OCI-LY7 (cell line): Measurements from ENCODE around the gene MEGF6. TPM values are rescaled to one million over a fixed set of nuclear protein-coding genes. Genes with fewer than 3 reads are reported as not detected.

Source experiments
- BruUV-seq: library from RNA; stranded (reverse); fragments of 400-500 nt; replicated peaks from 2 replicates; lab custom pipeline; 2021; lab: Mats Ljungman, UMichigan
- CTCF ChIA-PET: fragments of 300-600 bp; sonication (Branson Sonifier 250); formaldehyde crosslinking; loops from one replicate; lab custom pipeline; 2022; ENCODE audit warnings: antibody characterized with exemption; ENCODE audit not compliant: unreplicated experiment; lab: Charles Lee
- POLR2A ChIA-PET: fragments of 300-600 bp; sonication (Branson Sonifier 250); formaldehyde crosslinking; loops from one replicate; lab custom pipeline; 2022; ENCODE audit warnings: antibody characterized with exemption; lab: Charles Lee
- DNase-seq: peaks from one replicate; pipeline ENCODE4 v3.0.0-alpha.2; 2015; ENCODE audit warnings: low spot score
- H2AFZ ChIP-seq: fragments of 200-600 bp; sonication (generic), shearing (Covaris generic); 2 replicates; pipeline ENCODE4 v1.6.1; 2014; ENCODE audit warnings: mild to moderate bottlenecking, antibody characterized with exemption, low read length, moderate library complexity
- H3K27ac ChIP-seq: fragments of 200-600 bp; sonication (generic); 2 replicates; pipeline ENCODE4 v1.5.1; 2014; ENCODE audit warnings: mixed run types, low read depth, mild to moderate bottlenecking, moderate library complexity, low read length, inconsistent platforms; ENCODE audit not compliant: poor library complexity, severe bottlenecking
- H3K36me3 ChIP-seq: fragments of 200-600 bp; sonication (generic); 2 replicates; pipeline ENCODE4 v1.6.1; 2014; ENCODE audit warnings: mild to moderate bottlenecking, antibody characterized with exemption, low read length, moderate library complexity, mixed read lengths; ENCODE audit not compliant: insufficient read depth
- H3K4me1 ChIP-seq: fragments of 200-600 bp; sonication (generic); 2 replicates; pipeline ENCODE4 v1.5.1; 2014; ENCODE audit warnings: mild to moderate bottlenecking, low read length; ENCODE audit not compliant: insufficient read depth, poor library complexity, severe bottlenecking
- H3K4me2 ChIP-seq: fragments of 200-600 bp; sonication (generic); 2 replicates; pipeline ENCODE4 v1.6.1; 2014; ENCODE audit warnings: mild to moderate bottlenecking, low read length
- H3K4me3 ChIP-seq: fragments of 200-600 bp; sonication (generic); 2 replicates; pipeline ENCODE4 v1.5.1; 2014; ENCODE audit warnings: mild to moderate bottlenecking, low read depth, low read length; ENCODE audit not compliant: poor library complexity, severe bottlenecking
- H3K79me2 ChIP-seq: fragments of 200-600 bp; sonication (generic); 2 replicates; pipeline ENCODE4 v1.6.1; 2016; ENCODE audit warnings: low read depth, mild to moderate bottlenecking, low read length, moderate library complexity, mixed read lengths; ENCODE audit not compliant: insufficient read depth
- H3K9me2 ChIP-seq: fragments of 200-600 bp; sonication (generic); 2 replicates; pipeline ENCODE4 v1.6.1; 2016; ENCODE audit warnings: mild to moderate bottlenecking, low read length, mixed read lengths; ENCODE audit not compliant: insufficient read depth
- H3K9me3 ChIP-seq: fragments of 200-600 bp; sonication (generic); 2 replicates; pipeline ENCODE4 v1.6.1; 2014; ENCODE audit warnings: mild to moderate bottlenecking, mixed run types, low read length, mixed read lengths
- H4K20me1 ChIP-seq: fragments of 200-600 bp; sonication (generic); 2 replicates; pipeline ENCODE4 v1.6.1; 2014; ENCODE audit warnings: mild to moderate bottlenecking, antibody characterized with exemption, low read length, moderate library complexity, mixed read lengths; ENCODE audit not compliant: insufficient read depth
- CTCF ChIP-seq: fragments of 200-600 bp; sonication (generic); conservative IDR thresholded peaks from 2 replicates; pipeline ENCODE4 v1.5.1; 2014; ENCODE audit warnings: mild to moderate bottlenecking, antibody characterized with exemption, low read length, moderate library complexity, mixed read lengths
- EZH2phosphoT487 ChIP-seq: fragments of 200-600 bp; sonication (generic); IDR thresholded peaks from 2 replicates; pipeline ENCODE4 v1.6.1; 2018; ENCODE audit warnings: low read depth, borderline replicate concordance, mild to moderate bottlenecking, mixed run types, antibody characterized with exemption, low read length, moderate library complexity, mixed read lengths
- intact Hi-C: fragments of 100-400 bp; cut with micrococcal nuclease; formaldehyde crosslinking; loops from one replicate; pipeline ENCODE4 v1.10.0; 2022; ENCODE audit not compliant: unreplicated experiment
- total RNA-seq, 2 experiments: library from RNA; depleted of rRNA in 1 of 2; stranded (reverse); fragments of >200 nt in 1 of 2; shearing (Covaris generic) in 1 of 2; gene quantifications; 2 replicates each; pipeline ENCODE4 v1.2.3, GENCODE V29; 2014 to 2022

Gene MEGF6
- total RNA-seq, 2 experiments from 2014 or later, result 0.15 to 0.32 TPM

- Histone ChIP-seq H3K4me2 (no peak overlapping the region), H4K20me1 (no peaks in the 10 kb centered on the region; the same call in 1 of the 2 replicates), H3K4me3 (no peak overlapping the region), H2AFZ (no peak overlapping the region), H3K4me1 (no peaks in the 10 kb centered on the region), H3K9me3 (no peaks in the 10 kb centered on the region), H3K79me2 (no peaks in the 10 kb centered on the region), H3K27ac (no peak overlapping the region), H3K36me3 (no peaks in the 10 kb centered on the region), H3K9me2 (no peaks in the 10 kb centered on the region)
- no peak for DNase-seq
- ChIA-PET POLR2A (no interaction called here), CTCF (no interaction called here)
- TF ChIP-seq EZH2phosphoT487 (no peak), CTCF (no peak)
- no TSS peak for BruUV-seq
- intact Hi-C loops, result no loop called here
Observed at GRCh38 chr1:3454811-3455618, 156.3 kb downstream of the MEGF6 start.

- Histone ChIP-seq H3K36me3 (no peaks in the 10 kb centered on the region), H2AFZ (no peak within 1 kb of the TSS), H3K79me2 (no peaks in the 10 kb centered on the region), H3K27ac (no peak within 1 kb of the TSS), H4K20me1 (no peaks in the 10 kb centered on the region; the same call in 1 of the 2 replicates), H3K9me3 (no peaks in the 10 kb centered on the region), H3K4me2 (no peak within 1 kb of the TSS), H3K4me1 (no peaks in the 10 kb centered on the region), H3K9me2 (no peaks in the 10 kb centered on the region), H3K4me3 (no peak within 1 kb of the TSS)
- BruUV-seq, result no TSS peak
- CTCF ChIA-PET, result no interaction called here
- intact Hi-C loops, result loop anchor here (2.0 kb wide), 2 partner anchors 31 to 165 kb away; no protein-coding TSS in a partner anchor
- TF ChIP-seq CTCF (no peak), EZH2phosphoT487 (no peak)
- DNase-seq, result no peak
- POLR2A ChIA-PET, result no interaction called here
Observed at GRCh38 chr1:3453891-3454810, 157.2 kb downstream of the MEGF6 start, which contains the start of gene ARHGEF16. ARHGEF16 (plus strand) TSS chr1:3454665; CDS start chr1:3463085, 8,420 bp downstream.
